ENCODE measurements around the gene OPCML. TPM values are rescaled to one million over a fixed set of nuclear protein-coding genes. Genes with fewer than 3 reads are reported as not detected.

Gene OPCML
- total RNA-seq, 1 donor from 2014 or later, result 4.6 TPM

DNA sequence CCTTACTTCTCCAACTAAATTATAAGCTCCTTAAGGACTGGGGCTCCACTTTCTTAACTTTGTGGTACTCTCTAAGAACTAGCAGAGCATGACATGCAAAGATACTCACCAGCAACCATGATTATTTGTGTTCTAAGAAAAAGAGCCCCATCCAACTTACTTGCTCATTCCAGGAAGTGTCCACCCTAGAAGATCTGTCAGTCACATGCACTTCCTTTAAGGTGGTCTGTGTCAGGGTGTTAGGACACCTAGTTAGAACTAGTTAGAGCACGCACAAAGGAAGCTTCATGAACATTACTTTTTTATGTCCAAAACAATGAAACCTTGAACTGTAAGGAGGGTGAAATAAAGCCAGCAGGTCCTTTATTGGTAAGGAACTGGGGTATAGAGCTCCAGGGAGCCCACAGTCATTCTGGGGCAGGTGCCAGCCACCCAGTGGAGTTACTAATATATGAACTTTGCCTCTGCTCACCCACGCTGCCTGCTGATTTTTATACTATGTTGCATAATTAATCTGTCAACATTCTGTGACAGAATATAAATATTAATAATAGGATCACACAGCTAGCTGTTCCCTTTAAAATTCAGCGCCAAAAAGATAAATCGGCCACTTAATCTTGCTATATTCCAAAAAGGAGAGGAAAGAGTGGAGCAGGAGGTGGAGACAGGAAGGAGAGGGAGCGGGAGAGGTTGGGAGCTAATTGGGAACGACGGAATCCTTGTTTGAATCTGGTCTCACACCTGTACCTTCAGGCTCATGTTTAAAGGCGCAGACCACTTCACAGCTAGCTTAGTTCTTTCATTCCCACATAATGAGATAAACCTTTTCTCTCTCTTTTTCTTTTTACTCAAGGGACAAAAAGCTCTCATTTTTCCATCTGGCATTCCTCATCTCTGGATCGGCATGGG lies 755.0 kb downstream of the OPCML start:
- peaks cover 24% of the 10 kb centered on the region for H3K27me3 Mint-ChIP-seq
- no peak for TF ChIP-seq CTCF (conservative IDR thresholded peaks at IDR 0.05)
- no peak for DNase-seq (ENCODE audit: extremely low spot score, unreplicated experiment)
- peaks cover 29% of the 10 kb centered on the region for H3K4me1 Mint-ChIP-seq (ENCODE audit: unreplicated experiment)
- H3K27ac Mint-ChIP-seq, result no peak overlapping the region
- no peaks in the 10 kb centered on the region for H3K9me3 Mint-ChIP-seq
- no peak overlapping the region for H3K4me3 Mint-ChIP-seq
- no peaks in the 10 kb centered on the region for H3K36me3 Mint-ChIP-seq

GRCh38 chr11:132773751-132774150 lies 758.5 kb downstream of the OPCML start:
- H3K36me3 Mint-ChIP-seq, result no peaks in the 10 kb centered on the region
- DNase-seq (ENCODE audit: extremely low spot score, unreplicated experiment), result no peak
- no peak overlapping the region for H3K27ac Mint-ChIP-seq
- H3K4me1 Mint-ChIP-seq (ENCODE audit: unreplicated experiment), result peaks cover 43% of the 10 kb centered on the region
- H3K9me3 Mint-ChIP-seq, result no peaks in the 10 kb centered on the region
- no peak for TF ChIP-seq CTCF (conservative IDR thresholded peaks at IDR 0.05)
- no peak overlapping the region for H3K4me3 Mint-ChIP-seq
- peaks cover 38% of the 10 kb centered on the region for H3K27me3 Mint-ChIP-seq

DNA sequence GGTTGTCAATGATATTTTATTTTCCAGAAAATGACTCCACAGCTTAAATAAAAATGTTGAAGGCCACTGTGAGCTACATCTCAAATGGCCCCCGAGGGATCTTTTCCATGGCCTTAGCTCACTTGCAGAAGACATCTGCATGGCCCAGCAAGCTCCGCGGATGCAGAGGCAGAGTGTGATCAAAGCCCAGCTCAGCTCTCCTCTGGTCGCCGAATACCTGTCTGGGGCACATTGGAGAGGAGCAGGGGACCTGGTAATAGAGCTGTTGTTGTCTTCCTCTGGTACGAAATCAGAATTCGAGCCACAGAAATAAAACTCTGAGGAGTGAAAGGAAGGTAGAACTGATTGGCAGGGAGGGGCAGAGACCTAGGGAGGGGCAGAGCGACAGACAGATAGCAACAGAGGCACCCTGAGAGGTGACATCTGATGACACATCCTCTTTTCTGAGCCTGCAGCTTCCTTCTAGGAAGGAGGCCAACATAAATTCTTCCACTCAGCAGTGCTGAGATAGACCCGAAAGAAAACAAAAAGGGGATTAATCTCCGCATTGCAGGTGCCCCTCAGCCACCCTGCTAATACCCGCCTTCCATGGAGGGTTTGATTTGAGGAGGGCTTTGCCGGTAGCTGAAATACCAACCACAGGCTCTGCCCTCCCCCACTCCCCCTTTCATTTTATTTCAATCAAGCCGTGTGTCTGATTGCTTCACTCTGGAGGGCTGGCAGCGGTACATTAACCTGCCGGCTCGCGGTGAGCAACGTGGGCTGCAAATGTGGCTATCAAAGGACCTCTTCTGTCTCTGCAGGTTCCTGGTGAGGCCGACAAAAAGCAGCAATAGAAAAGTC lies 759.4 kb downstream of the OPCML start:
- Mint-ChIP-seq H3K36me3 (no peaks in the 10 kb centered on the region), H3K27me3 (peaks cover 40% of the 10 kb centered on the region), H3K27ac (no peak overlapping the region), H3K4me1 (ENCODE audit: unreplicated experiment) (peaks cover 40% of the 10 kb centered on the region), H3K4me3 (no peak overlapping the region), H3K9me3 (no peaks in the 10 kb centered on the region)
- DNase-seq (ENCODE audit: extremely low spot score, unreplicated experiment), result no peak
- TF ChIP-seq CTCF (conservative IDR thresholded peaks at IDR 0.05), result no peak

GRCh38 chr11:132771746-132772145 lies 760.6 kb downstream of the OPCML start:
- H3K4me3 Mint-ChIP-seq, result no peak overlapping the region
- no peaks in the 10 kb centered on the region for H3K9me3 Mint-ChIP-seq
- H3K27me3 Mint-ChIP-seq, result peaks cover 40% of the 10 kb centered on the region
- H3K27ac Mint-ChIP-seq, result no peak overlapping the region
- no peak for TF ChIP-seq CTCF (conservative IDR thresholded peaks at IDR 0.05)
- no peak for DNase-seq (ENCODE audit: extremely low spot score, unreplicated experiment)
- H3K4me1 Mint-ChIP-seq (ENCODE audit: unreplicated experiment), result peaks cover 35% of the 10 kb centered on the region
- no peaks in the 10 kb centered on the region for H3K36me3 Mint-ChIP-seq

- no peak overlapping the region for H3K4me3 Mint-ChIP-seq
- no peak overlapping the region for H3K27ac Mint-ChIP-seq
- no peaks in the 10 kb centered on the region for H3K9me3 Mint-ChIP-seq
Observed at GRCh38 chr11:132770829-132771530, 761.3 kb downstream of the OPCML start.

More at GRCh38 chr11:132770829-132771530, 761.3 kb downstream of the OPCML start:
- Mint-ChIP-seq H3K36me3 (no peaks in the 10 kb centered on the region), H3K27me3 (peaks cover 40% of the 10 kb centered on the region), H3K4me1 (ENCODE audit: unreplicated experiment) (peaks cover 35% of the 10 kb centered on the region)
- DNase-seq (ENCODE audit: extremely low spot score, unreplicated experiment), result no peak
- no peak for TF ChIP-seq CTCF (conservative IDR thresholded peaks at IDR 0.05)

All from type B pancreatic cell (in vitro differentiated cells).